ENCODE measurements around the gene ADARB2. TPM values are rescaled to one million over a fixed set of nuclear protein-coding genes. Genes with fewer than 3 reads are reported as not detected.
"Not testable (repeated sequence)": the region's sequence is repeated elsewhere in the genome, so short reads cannot be mapped to it uniquely, and the experiment has no call there.

The ADARB2 gene
- polyA plus RNA-seq, 10 donors: 0.04 to 0.45 (median 0.28) TPM

DNA sequence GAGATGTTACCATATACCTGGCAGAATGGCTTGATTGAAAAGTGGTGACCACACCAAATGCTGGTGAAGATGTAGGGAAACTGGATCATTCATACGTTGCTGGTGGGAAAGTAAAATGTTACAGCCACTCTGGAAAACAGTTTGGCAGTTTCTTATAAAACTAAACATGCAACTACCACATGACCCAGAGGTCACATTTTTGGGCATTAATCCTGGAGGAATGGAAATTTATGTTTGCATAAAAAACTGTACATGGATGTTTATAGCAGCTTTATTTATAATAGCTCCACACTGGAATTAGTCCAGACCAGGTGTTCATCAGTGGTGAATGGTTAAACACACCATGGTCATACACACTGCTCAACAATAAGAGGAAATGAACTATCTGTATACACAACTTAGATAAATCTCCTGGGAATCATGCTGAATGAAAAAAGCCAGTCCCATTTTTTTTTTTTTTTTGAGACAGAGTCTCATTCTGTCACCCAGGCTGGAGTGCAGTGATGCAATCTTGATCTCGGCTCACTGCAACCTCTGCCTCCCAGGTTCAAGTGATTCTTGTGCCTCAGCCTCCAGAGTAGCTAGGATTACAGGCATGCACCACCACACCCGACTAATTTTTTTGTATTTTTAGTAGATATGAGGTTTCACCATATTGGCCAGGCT, 309.7 kb downstream of the ADARB2 start:
- not testable (repeated sequence) for DNase-seq

DNA sequence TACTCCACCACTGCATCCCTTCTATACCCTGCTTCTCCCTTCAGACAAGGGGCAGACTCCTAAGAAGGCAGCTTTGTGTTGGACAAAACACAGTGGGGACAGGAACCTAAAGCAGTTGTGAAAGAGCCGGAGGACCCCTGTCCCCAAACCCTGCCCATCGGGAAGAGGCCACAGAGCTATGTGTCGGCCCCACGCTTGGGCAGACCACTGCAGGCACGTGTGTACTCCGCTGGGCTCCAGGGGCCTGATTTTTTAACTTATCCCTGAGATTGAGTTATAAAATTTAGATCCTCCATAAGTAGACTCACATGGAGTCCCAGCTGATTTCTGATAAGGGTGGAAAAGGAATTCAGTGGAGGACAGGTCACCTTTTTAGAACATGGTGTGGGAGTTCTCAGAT, 310.5 kb downstream of the ADARB2 start:
- no peak for DNase-seq

GRCh38 chr10:1425879-1426278, 311.4 kb downstream of the ADARB2 start:
- DNase-seq: no peak

- no peak for DNase-seq
Observed at GRCh38 chr10:1424648-1425047, 312.7 kb downstream of the ADARB2 start.

DNA sequence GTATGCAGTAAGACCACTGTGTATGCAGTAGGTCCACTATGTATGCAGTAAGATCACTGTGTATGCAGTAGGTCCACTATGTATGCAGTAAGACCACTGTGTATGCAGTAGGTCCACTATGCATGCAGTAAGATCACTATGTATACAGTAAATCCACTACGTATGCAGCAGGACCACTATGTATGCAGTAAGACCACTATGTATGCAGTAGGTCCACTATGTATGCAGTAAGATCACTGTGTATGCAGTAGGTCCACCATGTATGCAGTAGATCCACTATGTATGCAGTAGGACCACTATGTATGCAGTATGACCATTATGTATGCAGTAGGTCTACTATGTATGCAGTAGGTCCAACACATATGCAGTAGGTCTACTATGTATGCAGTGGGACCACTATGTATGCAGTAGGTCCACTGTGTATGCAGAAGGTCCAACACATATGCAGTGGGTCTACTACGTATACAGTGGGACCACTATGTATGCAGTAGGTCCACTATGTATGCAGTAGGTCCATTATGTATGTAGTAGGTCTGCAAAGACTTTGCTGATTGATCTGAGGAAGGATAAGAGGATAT, 313.6 kb downstream of the ADARB2 start:
- DNase-seq: no peak

DNA sequence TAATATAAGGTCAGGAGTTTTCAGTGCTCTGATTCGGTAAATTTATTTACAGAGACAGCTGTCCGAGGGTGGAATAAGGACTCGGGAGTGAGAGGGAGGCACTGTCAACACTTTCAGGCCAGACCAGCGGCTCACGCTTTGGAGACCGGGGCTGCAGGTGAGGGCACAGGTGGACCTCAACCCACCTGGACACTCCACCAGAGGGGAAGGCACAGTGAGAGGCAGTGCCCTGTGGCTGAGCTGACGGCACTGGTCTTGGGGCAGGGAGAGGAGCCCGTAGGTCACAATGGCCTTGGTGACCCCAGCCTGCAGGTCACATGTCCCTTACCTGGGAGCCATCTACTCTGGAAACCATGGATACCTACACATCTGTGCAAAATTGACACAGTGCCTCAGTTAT, 315.1 kb downstream of the ADARB2 start:
- no peak for DNase-seq

DNA sequence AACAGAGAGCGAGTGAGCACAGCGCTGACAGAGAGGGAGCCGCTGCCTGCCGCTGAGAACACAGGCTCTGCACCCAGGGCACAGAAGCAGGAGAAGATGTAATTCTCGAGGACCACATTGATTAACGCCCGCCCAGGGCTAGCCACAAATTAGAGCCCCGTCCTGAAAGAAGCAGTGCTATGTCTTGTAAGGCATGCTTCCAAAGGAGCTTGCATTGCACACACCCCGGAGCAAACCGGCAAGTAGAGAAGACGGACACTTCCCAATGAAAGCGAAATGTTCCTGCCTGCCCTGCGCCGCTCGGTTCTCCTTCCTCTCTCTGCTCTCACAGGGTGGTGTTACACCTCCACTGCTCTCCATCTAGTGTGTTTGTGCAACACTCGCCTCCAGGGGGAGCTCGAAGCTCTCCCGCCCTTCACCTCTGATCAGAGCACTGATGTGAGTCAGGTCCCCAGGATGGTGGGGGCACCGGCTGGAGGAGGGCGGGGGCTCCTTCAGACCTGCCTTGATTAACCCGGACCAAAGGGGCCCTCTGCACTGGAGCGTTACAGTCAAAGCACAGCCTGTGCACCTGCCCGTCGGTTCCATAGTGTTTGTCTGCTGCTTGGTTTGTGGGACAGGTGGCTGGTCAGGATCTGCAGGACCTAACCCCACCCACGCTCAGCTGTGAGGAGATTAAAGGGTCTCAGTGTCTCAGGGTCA, 316.5 kb downstream of the ADARB2 start:
- DNase-seq: peak; percentile 7 to 61 (median 35)

DNA sequence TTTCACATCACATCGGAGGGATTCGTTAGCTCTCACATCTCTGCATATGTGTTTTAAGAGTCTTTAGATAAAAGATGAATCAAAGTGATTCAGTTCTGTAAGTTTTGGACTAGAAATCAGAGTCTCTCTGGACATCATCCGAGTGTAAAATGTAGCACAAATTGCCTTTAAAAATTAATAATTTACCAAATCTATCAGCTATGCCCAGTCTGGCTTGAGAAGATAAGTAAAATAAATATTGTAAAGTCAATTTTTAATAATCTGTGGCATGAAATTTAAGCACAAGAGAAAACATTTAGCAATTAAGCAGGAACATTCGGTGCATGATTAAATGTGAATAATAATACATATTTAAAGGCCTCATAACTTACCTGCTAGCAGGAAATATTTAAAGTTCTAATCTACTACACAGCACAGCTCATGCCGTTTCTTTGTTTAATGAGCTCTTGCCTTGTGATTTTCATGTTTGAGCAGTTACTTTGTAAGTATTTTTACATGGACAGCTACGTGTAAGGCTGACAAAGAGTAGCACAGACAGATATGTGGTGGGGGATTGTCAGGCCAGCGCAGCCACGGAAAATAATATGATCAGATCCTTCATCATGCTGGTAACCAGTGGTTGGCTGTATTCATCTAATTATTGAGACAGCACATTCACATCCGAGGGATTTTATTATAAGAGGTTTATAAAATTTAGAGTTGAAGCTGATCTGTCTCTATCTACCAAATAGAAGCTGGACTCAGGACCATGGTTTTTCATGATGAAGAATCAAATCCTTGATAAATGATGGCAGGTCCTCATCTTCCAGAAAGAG, 317.3 kb downstream of the ADARB2 start:
- DNase-seq: no peak

- no peak for DNase-seq
Observed at GRCh38 chr10:1418031-1418550, 319.2 kb downstream of the ADARB2 start.

GRCh38 chr10:1417574-1417973, 319.8 kb downstream of the ADARB2 start:
- no peak for DNase-seq

DNA sequence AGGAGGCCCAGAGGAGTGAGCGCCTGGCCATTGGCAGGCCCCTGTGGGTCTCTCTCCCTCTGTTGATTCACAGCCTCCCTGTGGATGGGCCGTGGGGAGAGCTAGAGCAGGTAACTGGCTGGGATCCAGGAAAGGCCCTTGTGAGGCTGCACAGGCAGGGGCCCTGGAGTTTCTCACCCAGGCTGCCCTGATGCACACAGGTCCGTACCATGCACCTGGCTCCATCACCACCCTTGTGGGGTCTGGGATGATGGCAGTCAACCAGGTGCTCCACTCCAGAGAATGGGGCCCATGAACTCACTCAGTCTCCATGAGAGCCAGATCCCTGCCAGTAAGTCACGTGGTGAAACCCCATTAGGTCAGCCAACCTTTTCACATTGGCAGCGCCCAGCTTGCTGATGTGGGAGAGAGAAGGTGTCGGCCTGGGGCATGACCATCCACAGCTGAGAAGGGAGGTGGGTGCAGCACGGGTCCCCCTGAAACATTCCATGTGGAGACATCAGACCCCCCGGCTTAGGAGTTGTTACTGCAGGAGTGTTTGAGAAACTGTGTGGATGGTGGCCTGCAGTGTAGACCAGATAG, 320.8 kb downstream of the ADARB2 start:
- no peak for DNase-seq

GRCh38 chr10:1414893-1415292, 322.4 kb downstream of the ADARB2 start:
- no peak for DNase-seq

- not testable (repeated sequence) for DNase-seq
Observed at GRCh38 chr10:1414346-1414745, 323.0 kb downstream of the ADARB2 start.

GRCh38 chr10:1413823-1414222, 323.5 kb downstream of the ADARB2 start:
- no peak for DNase-seq

GRCh38 chr10:1413256-1413655, 324.1 kb downstream of the ADARB2 start:
- DNase-seq: no peak

DNA sequence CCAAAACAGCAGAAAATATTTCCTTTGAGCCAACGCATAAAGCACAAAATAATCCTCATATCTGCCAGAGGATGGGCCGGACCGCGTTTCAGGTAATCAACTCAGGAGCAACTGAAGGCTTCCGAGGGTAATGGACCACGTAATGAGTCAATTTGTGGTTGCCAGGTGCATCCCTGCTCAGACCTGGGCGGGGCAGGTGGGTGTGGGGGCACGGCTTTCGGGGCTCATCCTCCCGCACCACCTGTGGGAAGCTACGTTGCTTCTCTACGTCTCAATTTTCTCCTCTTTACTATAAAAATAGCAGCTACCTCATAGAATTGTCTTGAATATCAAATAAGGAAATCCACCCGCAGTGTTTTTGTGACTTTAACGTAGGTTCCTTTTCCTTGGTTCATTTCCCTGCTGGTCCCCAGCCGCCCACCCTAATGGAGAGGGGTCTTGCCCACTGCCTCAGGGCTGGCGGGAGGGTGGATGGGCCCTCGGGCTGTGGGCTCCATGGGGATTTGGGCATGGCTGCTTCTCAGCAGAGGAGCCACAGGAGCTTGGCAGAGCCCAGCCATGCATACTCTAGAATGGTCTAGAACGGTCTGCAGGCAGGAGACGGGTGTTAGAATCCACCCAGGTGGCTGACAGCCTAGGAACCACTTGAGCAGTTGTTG, 324.7 kb downstream of the ADARB2 start:
- no peak for DNase-seq

GRCh38 chr10:1411956-1412355, 325.4 kb downstream of the ADARB2 start:
- DNase-seq: peak in 2 of 3 donors; percentile 2 to 5

DNA sequence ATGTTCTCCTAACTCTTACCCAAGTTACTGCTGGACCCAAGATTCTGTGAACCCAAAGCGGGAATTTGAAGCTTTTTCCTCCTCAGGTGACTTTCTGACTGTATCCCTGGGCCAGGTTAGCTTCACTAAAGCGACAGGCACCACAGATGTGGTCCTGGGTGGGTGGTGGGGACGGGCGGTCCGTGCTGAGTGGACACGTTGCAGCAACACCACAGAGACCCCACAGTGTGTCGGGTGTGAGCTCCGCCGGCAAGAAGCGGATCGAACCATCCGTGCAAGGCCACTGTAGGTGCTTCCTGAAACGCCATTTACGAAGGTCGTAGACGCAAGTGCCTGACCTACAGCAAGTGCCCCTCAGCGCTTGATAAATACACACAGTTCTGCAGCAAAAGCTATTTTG, 325.9 kb downstream of the ADARB2 start:
- DNase-seq: no peak

DNA sequence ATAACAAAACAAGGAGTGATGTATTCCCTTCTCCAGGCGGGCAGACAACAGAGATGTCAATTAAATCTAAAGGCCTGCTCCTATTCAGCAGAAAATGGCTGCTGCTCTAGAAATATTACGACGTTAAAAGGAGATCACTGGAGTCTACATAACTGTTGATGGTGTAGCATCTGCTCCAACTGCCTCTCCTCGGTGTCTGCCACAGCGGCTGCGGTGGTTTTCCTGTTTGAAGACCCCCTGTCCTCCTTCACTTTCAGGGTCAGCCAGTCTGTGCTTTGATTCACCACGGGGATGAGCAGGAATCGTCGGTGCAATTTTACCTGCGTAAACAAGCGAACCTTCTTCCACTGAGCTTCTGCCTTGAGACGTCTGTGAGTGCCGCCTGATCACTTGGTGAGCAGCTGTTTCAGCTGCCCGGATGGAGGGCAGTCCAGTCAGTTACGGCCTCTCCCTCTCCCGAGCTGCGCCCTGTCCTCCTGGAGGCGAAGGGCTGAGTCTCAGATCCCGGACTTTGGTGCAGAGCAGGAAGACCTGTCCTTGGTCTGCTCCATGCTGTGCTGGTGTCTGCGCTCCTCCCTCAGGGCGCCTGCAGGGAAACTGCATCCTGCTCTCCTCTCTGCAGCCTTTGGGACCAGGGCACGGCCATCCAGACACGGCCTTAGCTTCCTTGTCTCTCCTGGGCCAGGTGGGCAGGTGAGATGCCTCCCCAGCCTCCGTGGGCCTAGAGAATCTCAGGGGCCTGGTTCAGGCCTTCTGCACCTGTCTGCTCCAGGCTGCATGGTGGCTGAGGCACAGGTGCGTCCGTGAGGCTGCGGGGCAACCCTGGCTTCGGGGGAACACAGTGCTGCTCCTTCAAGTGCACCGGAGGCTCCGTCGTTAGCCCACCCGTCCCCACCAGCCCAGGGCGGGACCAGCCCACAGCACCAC, 326.6 kb downstream of the ADARB2 start:
- no peak for DNase-seq

- DNase-seq: no peak
Observed at GRCh38 chr10:1410032-1410431, 327.3 kb downstream of the ADARB2 start.

All from muscle of back (tissue), 11 donors.